Measurements from ENCODE around the gene IGF2R.

DNA sequence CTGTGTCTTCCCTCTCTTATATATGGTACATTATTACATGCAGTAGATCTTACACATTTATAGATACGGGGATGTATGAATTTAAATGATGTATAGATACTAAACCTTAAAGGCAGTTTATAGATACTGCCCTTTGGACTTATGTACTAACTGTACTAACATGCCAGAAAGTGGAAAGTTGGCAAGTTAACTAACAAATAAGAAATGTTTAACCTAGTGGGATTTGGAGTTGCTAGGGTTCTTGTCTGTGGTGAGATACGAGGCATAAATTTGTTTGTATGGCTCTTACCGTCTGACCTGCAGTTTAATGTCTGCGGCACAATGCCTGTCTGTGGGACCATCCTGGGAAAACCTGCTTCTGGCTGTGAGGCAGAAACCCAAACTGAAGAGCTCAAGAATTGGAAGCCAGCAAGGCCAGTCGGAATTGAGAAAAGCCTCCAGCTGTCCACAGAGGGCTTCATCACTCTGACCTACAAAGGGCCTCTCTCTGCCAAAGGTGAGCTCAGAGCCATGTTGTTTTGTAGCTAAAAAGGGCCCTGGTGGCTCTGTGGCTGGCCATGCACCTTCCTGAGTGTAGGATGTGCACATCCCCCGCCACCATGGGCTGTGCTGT is 89.8 kb downstream of the IGF2R start:
- TF ChIP-seq CTCF (IDR thresholded peaks at IDR 0.05; ENCODE audit: low read depth, low read length) = no peak
- no peak for TF ChIP-seq POLR2A (IDR thresholded peaks at IDR 0.05; ENCODE audit: extremely low read depth, insufficient read length)
- TF ChIP-seq MAX (IDR thresholded peaks at IDR 0.05; ENCODE audit: low read depth, low read length) = no peak
